HG03439 (cell line): Measurements from ENCODE around the gene RPL19.
"Not testable (repeated sequence)": the region's sequence is repeated elsewhere in the genome, so short reads cannot be mapped to it uniquely, and the experiment has no call there.

Experiments
- ATAC-seq: cut with Tn5 transposase; IDR thresholded peaks from one replicate; pipeline ENCODE4 v1.9.1; 2021; ENCODE audit warnings: mild to moderate bottlenecking, moderate library complexity; ENCODE audit not compliant: unreplicated experiment

Gene RPL19

GRCh38 chr17:39200070-39200879, at the start of gene RPL19:
RPL19 (plus strand) TSS chr17:39200283; CDS start chr17:39200345, 62 bp downstream.
- peak; percentile 60 for ATAC-seq

- ATAC-seq: no peak
Observed at GRCh38 chr17:39150795-39151149, 49.3 kb upstream of the RPL19 start.

GRCh38 chr17:39151150-39151942, 48.7 kb upstream of the RPL19 start, which contains the start of gene PLXDC1:
PLXDC1 (minus strand) TSS chr17:39151637; CDS start chr17:39151437, 200 bp downstream.
- no peak for ATAC-seq

- no peak for ATAC-seq
Observed at GRCh38 chr17:39151943-39152818, 47.9 kb upstream of the RPL19 start.

GRCh38 chr17:39153599-39154051, 46.5 kb upstream of the RPL19 start:
- peak; percentile 44 for ATAC-seq

- no peak for ATAC-seq
Observed at GRCh38 chr17:39155654-39156053, 44.4 kb upstream of the RPL19 start.

- ATAC-seq: no peak
Observed at GRCh38 chr17:39156491-39156890, 43.6 kb upstream of the RPL19 start.

GRCh38 chr17:39158623-39159022, 41.5 kb upstream of the RPL19 start:
- ATAC-seq: no peak

GRCh38 chr17:39161962-39162361, 38.1 kb upstream of the RPL19 start:
- no peak for ATAC-seq

GRCh38 chr17:39164675-39165143, 35.4 kb upstream of the RPL19 start:
- ATAC-seq: no peak

- no peak for ATAC-seq
Observed at GRCh38 chr17:39165178-39165840, 34.8 kb upstream of the RPL19 start.

- ATAC-seq: no peak
Observed at GRCh38 chr17:39165841-39166349, 34.2 kb upstream of the RPL19 start, which contains the start of gene ARL5C. ARL5C (minus strand) TSS chr17:39166161; CDS start chr17:39165760, 401 bp downstream.

GRCh38 chr17:39166437-39167335, 33.4 kb upstream of the RPL19 start:
- no peak for ATAC-seq

GRCh38 chr17:39167476-39167875, 32.6 kb upstream of the RPL19 start:
- ATAC-seq: no peak

GRCh38 chr17:39168503-39168902, 31.6 kb upstream of the RPL19 start:
- not testable (repeated sequence) for ATAC-seq

GRCh38 chr17:39169101-39169500, 31.0 kb upstream of the RPL19 start:
- ATAC-seq: no peak

GRCh38 chr17:39169518-39169917, 30.6 kb upstream of the RPL19 start:
- no peak for ATAC-seq

- no peak for ATAC-seq
Observed at GRCh38 chr17:39170109-39170508, 30.0 kb upstream of the RPL19 start.

- no peak for ATAC-seq
Observed at GRCh38 chr17:39170558-39170957, 29.5 kb upstream of the RPL19 start.
